Natural killer cell treated with Interleukin-12 subunit alpha and Interleukin-12 subunit beta and Interleukin-15 and Interleukin-18, amount 100 ng/mL, for 72 hours (primary cell): Measurements from ENCODE around the gene SPATA33. TPM values are rescaled to one million over a fixed set of nuclear protein-coding genes. Genes with fewer than 3 reads are reported as not detected.

Experiments used
- ATAC-seq, 2 donors: fragments of 150-1000 bp; cut with Tn5 transposase in 1 of 2; sonication (Bioruptor Pico), chemical (Tn5 transposase) in 1 of 2; 2 replicates each; pipeline ENCODE4 v1.10.0; 2021
- DNase-seq: peaks from one replicate; pipeline ENCODE4 v3.0.0; 2022; ENCODE audit warnings: low spot score
- H3K27ac Mint-ChIP-seq, 2 donors: 1 replicate in 1 of 2; 2 replicates in 1 of 2; pipeline ENCODE4 v1.8.0; 2022; ENCODE audit warnings: mixed read lengths in 2 of 2, mild to moderate bottlenecking in 1 of 2, moderate library complexity in 1 of 2
- H3K27me3 Mint-ChIP-seq, 2 donors: 1 replicate in 1 of 2; 2 replicates in 1 of 2; pipeline ENCODE4 v1.8.0; 2022; ENCODE audit warnings: mixed read lengths in 2 of 2
- H3K36me3 Mint-ChIP-seq: one replicate; pipeline ENCODE4 v1.8.0; 2022; ENCODE audit warnings: mixed read lengths
- H3K4me1 Mint-ChIP-seq, 2 donors: 1 replicate in 1 of 2; 2 replicates in 1 of 2; pipeline ENCODE4 v1.8.0; 2022; ENCODE audit warnings: low read depth in 2 of 2, mixed read lengths in 2 of 2, mild to moderate bottlenecking in 1 of 2
- H3K4me3 Mint-ChIP-seq: one replicate; pipeline ENCODE4 v1.8.0; 2022; ENCODE audit warnings: mixed read lengths
- H3K9me3 Mint-ChIP-seq: 2 replicates; pipeline ENCODE4 v1.8.0; 2022; ENCODE audit warnings: mixed read lengths
- total RNA-seq, 2 donors: library from RNA; stranded (reverse); gene quantifications; one replicate each; pipeline ENCODE4 v1.2.3, GENCODE V29; 2022

SPATA33 gene
- 10 to 100 TPM in 1 of 2 donors, 1 to 10 TPM in 1; 9.3 to 19.1 TPM for total RNA-seq

DNA sequence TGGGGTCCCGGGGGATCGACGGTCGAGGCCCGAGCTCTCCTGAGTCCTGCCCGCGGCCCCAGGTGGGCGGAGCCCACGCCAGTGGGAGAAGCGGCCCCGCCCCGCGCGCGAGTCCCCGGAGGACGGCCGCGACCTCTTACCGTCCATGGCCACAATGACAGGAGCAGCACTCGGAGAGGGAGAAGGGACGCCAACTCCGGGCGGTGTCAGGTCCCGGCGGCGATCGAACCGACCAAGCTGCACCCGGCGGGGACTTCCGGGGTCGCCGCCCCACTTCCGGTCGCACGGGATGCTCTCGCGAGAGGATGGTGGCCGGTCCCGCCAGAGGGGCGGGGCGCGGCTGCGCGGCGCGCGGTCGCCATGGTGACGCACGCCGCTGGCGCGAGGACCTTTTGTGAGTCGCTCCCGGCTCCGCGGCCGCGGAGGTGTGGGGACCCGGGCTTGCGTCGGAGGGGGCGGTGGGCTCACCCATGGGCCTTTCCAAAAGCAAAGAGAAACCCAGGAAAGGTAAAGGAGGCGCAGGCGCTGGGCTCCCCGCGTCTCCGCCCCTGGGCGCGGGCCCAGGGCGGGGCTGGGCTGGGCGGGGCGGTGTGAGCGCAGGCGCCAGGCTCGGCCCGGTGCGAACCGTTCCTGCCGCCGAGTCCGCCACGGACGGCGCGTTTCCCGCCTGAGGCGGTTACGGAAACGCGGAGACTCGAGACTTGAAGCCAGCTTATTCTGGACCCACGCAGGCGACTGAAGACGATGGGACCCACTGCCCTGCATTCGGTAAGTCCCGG is at the start of gene SPATA33, which contains the start of gene CHMP1A:
TSS of gene SPATA33 (plus strand) at position 395 of the 779 bp plus-strand sequence. CDS start at position 471, 76 bp downstream.
TSS of gene CHMP1A (minus strand) at position 267 of the 779 bp plus-strand sequence. CDS start at position 147, 120 bp downstream.
- Mint-ChIP-seq H3K27me3 (no peaks in the 10 kb centered on the region), H3K9me3 (no peaks in the 10 kb centered on the region), H3K36me3 (peaks cover 6% of the 10 kb centered on the region), H3K4me3 (peak within 1 kb of the TSS; percentile 94), H3K27ac (peak within 1 kb of the TSS; percentile 77 to 82), H3K4me1 (peaks cover 23 to 33% of the 10 kb centered on the region in 2 donors)
- peak; percentile 95 to 97 for ATAC-seq
- DNase-seq: peak; percentile 95

DNA sequence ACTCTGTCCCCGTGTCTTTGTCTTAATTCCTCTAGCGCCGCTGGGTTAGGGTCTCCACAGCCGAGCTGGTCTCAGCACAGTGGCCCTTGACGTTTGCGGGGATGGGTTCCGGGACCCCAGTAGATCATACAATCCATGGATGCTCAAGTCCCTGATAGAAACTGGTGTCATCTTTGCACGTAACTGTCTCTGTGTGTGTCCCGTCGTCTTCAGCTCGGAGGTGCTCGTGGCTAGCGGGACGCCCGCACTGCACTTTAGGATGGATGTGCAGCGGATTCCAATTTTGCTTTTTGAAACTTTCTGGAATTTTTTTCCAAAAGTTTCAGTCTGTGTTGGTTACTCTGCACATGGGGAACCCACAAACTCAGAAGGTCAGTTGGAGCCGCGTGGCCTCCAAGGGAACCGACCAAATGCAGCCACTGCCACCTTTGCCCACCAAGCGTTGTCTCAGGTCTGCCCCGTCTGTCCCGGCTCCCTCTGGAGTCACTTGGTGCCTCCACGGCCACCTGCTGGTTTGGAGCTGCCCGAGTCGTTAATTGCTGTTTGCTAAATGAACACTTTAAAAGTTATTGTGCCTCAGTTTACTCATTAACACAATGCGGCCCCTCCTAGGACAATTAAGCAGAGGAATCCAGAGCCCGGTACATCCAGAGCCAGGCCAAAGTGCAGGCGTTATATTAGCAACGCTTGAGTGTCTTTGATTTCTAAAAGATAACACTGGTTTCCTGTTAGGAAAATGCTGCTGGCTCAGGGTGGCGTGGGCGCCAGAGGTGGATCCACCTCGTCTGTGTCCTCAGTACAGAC is 49.5 kb upstream of the SPATA33 start:
- H3K9me3 Mint-ChIP-seq: no peaks in the 10 kb centered on the region
- no peaks in the 10 kb centered on the region for H3K36me3 Mint-ChIP-seq
- DNase-seq: no peak
- ATAC-seq: no peak
- H3K4me1 Mint-ChIP-seq: peaks cover under 1 to 5% of the 10 kb centered on the region in 2 donors
- no peak overlapping the region for H3K27ac Mint-ChIP-seq
- peaks cover 0 to under 1% of the 10 kb centered on the region in 2 donors for H3K27me3 Mint-ChIP-seq
- no peak overlapping the region for H3K4me3 Mint-ChIP-seq

DNA sequence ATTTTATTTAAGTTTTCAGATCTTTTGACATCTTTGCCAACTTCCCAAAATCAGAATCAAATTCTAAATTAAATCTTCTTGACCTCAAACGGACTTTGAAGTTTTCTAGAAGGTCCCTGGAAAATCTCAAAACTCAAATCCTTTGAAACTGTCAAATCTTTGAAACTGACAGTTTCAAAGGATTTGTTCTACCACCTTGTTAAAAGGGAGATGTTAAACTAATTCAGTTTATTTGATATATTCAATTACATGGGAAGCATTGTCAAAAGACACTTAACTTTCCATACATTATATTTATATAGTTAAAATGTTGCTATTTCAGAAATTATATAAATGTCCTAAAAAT is 47.6 kb upstream of the SPATA33 start:
- Mint-ChIP-seq H3K4me1 (peaks cover 0 to 5% of the 10 kb centered on the region in 2 donors), H3K36me3 (no peaks in the 10 kb centered on the region), H3K9me3 (no peaks in the 10 kb centered on the region), H3K4me3 (no peak overlapping the region), H3K27ac (no peak overlapping the region), H3K27me3 (no peaks in the 10 kb centered on the region)
- no peak for DNase-seq
- no peak for ATAC-seq

DNA sequence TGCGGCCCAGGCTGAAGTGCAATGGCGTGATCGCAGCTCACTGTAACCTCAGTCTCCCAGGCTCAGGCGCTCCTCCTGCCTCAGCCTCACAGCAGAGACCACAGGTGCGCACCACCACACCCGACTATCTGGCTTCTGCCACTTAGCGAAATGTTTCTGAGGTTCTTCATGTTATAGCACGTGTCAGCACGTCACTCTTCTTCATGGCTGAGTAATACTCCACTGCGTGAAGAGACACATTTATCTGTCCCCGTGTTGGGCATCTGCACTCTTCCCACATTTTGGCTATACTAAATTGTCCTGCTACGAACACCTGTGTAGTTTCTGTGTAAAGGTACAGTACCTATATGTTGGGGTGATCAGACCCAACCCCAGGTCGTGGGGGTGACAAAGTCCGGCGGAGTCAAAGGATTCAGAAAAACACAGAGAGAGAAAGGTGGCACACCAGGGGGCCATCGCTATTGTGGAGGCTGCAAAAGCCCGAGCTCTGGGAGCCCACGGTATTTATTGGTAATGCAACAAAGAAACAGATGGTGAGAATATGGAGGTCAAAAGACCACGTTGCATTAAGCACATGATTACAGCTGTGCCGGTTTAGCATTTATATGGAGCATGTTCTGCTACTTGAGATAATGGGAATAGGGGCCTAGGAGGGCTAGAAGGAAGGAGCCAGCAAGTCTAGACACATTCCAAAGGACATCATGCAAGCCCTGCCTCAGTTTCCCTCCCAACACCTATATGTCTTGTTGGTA is 45.0 kb upstream of the SPATA33 start:
- no peak for ATAC-seq
- Mint-ChIP-seq H3K4me1 (peaks cover 11 to 13% of the 10 kb centered on the region in 2 donors), H3K4me3 (no peak overlapping the region), H3K9me3 (peaks cover 3% of the 10 kb centered on the region), H3K27me3 (no peaks in the 10 kb centered on the region), H3K36me3 (no peaks in the 10 kb centered on the region), H3K27ac (peak overlapping the region in 1 of 2 donors; percentile 19)
- no peak for DNase-seq

DNA sequence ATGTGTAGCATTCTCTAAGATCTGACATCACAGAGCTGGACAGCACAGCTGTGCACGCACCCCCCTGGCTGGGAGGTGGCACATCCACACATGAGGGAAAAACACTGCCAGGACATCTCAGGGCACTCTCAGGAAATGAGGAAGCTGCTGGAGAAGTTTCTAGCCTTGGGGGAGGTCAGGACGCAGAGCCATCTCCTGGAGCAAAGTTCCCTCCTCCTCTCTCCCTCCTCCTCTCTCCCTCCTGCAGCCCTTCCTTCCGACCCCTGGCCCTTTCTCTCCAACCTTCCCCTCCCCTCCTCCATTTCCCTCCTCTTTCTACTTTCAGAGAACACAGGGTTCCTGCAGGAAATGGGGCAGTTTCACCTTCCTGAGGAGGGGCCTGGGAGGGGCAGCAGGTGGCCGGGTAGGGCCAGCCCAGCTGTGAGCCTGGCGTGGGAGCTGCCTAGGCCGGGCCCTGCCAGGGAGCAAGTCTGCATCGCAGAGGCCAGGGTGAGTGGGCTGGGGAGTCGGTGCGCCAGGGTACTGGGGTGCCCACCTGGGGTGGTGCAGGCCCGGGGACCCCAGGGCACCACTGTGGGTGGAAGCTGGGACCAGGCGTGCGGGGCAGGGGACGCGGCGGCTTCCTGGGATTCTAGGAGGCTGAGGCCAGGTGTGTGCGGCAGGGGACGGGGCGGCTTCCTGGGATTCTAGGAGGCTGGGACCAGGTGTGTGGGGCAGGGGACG is 44.2 kb upstream of the SPATA33 start, which contains the start of gene DPEP1:
TSS of gene DPEP1 (plus strand) at position 412 of the 723 bp plus-strand sequence. CDS start 16,769 bp downstream, outside the sequence.
- DNase-seq (no peak), ATAC-seq (peak in 1 of 2 donors; percentile 20)
- Mint-ChIP-seq H3K4me3 (no peak within 1 kb of the TSS), H3K27ac (peak within 1 kb of the TSS in 1 of 2 donors; percentile 19), H3K27me3 (no peaks in the 10 kb centered on the region), H3K36me3 (no peaks in the 10 kb centered on the region), H3K4me1 (peaks cover 11 to 13% of the 10 kb centered on the region in 2 donors), H3K9me3 (peaks cover 3% of the 10 kb centered on the region)

DNA sequence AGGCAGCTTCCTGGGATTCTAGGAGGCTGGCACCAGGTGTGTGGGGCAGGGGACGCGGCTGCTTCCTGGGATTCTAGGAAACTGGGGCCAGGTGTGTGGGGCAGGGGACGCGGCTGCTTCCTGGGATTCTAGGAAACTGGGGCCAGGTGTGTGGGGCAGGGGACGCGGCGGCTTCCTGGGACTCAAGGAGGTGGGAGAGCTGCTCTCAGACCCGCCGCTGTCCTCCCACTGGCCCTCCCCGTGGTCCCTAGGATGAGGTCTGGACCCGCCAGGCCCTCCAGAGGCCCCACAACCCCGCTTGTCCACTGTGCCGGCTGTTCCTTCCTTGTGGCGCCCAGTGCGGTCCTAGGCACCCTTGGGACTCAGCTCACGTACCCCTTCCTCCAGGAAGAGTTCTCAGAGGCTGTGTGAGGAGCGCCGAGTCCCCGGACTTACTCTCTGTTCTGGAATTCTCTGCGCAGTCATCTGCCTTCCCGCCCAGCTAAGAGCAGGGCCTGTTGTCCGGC is 43.6 kb upstream of the SPATA33 start:
- Mint-ChIP-seq H3K9me3 (peaks cover 3% of the 10 kb centered on the region), H3K27ac (no peak overlapping the region), H3K27me3 (no peaks in the 10 kb centered on the region), H3K36me3 (no peaks in the 10 kb centered on the region), H3K4me1 (peaks cover 11 to 13% of the 10 kb centered on the region in 2 donors), H3K4me3 (no peak overlapping the region)
- ATAC-seq (no peak), DNase-seq (no peak)

DNA sequence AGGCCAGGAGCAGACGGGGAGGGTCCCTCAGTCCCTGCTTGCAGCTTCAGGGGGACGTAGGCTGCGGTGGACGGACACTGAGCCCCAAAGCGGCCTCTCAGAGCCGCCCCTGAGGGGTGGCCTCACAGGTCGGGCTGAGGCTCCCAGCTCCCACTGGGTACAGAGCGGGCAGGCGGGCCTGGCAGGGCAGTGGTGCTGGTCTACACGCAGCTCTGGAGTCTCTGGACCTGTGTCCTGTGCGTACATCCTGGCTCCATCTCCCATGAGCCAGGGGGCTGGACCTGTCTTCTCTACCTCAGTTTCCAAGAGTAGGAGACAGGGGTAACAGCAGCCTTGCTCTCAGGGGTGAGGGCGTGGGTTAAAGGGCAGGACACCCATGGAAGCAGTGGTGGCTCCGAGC is 42.5 kb upstream of the SPATA33 start:
- Mint-ChIP-seq H3K27ac (no peak overlapping the region), H3K4me1 (peaks cover 11 to 13% of the 10 kb centered on the region in 2 donors), H3K4me3 (no peak overlapping the region), H3K27me3 (no peaks in the 10 kb centered on the region), H3K36me3 (no peaks in the 10 kb centered on the region), H3K9me3 (peaks cover 3% of the 10 kb centered on the region)
- no peak for DNase-seq
- ATAC-seq: no peak

DNA sequence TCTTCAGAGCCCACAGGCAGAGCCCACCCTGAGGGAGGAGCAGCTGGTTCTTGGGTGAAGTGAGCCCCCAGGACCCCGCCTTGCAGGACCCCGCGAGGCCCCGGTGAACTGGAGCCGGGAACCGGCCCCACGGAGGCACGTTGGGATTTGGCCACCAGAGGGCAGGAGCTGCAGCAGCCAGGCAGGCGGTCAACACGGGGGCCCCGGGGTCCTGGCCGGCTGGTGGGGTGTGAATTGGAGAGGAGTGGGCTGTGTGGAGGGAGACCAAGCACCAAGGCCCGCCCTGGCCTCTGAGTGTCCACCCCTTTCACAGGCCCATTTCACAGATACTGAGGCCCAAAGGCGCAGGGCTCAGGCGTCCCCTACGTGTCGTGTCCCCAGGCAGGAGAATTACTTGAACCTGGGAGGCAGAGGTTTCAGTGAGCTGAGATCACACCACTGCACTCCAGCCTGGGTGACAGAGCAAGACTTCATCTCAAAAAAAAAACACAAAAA is 42.0 kb upstream of the SPATA33 start:
- Mint-ChIP-seq H3K9me3 (peaks cover 3% of the 10 kb centered on the region), H3K27ac (peak overlapping the region in 1 of 2 donors; percentile 82), H3K4me1 (peaks cover 11 to 13% of the 10 kb centered on the region in 2 donors), H3K4me3 (no peak overlapping the region), H3K27me3 (no peaks in the 10 kb centered on the region), H3K36me3 (no peaks in the 10 kb centered on the region)
- no peak for ATAC-seq
- DNase-seq: no peak

DNA sequence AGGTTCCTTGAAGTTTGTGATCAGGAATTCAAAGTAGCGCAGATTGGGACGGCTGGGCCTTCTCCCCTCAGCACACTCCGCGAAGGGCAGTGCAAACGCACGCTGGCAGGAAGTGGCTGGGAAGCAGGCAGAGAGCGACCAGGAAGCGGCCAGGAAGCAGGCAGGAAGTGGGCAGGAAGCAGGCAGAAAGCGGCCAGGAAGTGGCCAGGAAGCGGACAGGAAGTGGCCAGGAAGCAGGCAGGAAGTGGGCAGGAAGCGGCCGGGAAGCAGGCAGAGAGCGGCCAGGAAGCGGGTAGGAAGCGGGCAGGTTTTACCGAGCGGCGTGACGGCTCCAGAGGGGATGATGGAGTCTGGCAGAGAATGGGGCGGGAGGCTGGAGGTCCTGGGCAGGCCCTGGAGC is 41.0 kb upstream of the SPATA33 start:
- no peaks in the 10 kb centered on the region for H3K27me3 Mint-ChIP-seq
- peaks cover 3% of the 10 kb centered on the region for H3K9me3 Mint-ChIP-seq
- H3K27ac Mint-ChIP-seq: peak overlapping the region; percentile 78 to 82
- no peaks in the 10 kb centered on the region for H3K36me3 Mint-ChIP-seq
- ATAC-seq (no peak), DNase-seq (no peak)
- peaks cover 11 to 13% of the 10 kb centered on the region in 2 donors for H3K4me1 Mint-ChIP-seq
- H3K4me3 Mint-ChIP-seq: peak overlapping the region; percentile 58

DNA sequence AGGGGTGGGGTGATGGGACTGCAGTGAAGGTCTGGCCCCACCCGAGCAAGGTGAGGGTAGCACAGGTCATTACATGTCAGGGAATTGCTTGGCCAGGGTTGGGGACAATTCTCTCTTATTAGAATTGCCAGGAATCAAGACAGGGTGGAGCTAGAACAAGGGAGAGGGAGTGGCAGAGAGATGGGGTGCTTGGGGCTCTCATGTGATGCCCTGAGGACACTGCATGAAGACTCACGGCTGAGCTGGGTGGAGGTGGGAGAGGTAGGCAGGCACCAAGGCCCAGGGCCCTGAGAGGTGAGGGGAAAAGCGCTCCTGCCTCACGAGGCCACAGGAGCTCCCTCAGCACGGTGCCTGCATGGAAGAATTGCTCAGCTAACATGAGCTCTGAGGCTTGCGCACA is 40.6 kb upstream of the SPATA33 start:
- H3K4me3 Mint-ChIP-seq: no peak overlapping the region
- DNase-seq: no peak

DNA sequence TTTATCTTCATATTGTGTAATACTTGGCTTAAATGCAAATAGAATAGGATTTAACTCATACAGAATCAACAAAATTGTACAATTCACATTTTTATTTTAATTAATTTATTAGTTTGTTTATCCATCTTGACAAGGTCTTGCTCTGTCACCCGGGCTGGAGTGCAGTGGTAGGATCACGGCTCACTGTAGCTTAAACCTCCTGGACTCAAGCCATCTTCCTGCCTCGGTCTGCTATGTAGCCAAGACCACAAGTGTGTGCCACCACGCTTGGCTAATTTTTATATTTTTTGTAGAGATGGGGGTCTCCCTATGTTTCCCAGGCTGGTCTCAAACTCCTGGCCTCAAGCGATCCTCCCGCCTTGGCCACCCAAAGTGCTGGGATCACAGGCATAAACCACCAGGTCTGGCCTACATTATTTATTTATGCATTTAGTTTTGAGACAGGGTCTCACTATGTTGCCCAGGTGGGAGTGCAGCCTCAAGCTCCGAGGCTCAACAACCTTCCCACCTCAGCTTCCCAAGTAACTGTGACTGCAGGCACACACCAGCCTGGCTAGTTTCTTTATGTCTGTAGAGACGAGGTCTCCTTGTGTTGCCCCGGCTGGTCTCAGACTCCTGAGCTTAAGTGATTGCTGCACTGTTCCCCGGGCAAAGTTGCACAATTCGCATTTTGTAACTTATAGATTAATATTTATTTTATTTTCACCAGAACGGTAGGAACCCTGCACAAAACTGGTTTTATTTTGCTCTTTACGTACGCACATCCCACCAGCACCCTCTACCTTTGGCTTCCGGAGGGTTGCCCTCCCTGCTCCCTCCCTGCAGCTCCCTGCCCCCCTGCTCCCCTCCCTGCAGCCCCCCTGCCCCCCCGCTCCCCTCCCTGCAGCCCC is 39.3 kb upstream of the SPATA33 start:
- ATAC-seq (no peak), DNase-seq (no peak)
- H3K27me3 Mint-ChIP-seq: peaks cover under 1 to 3% of the 10 kb centered on the region in 2 donors
- no peaks in the 10 kb centered on the region for H3K36me3 Mint-ChIP-seq
- H3K4me1 Mint-ChIP-seq: peaks cover 9 to 12% of the 10 kb centered on the region in 2 donors
- H3K27ac Mint-ChIP-seq: no peak overlapping the region
- peaks cover 3% of the 10 kb centered on the region for H3K9me3 Mint-ChIP-seq
- no peak overlapping the region for H3K4me3 Mint-ChIP-seq

More for the DNA sequence above, 40.6 kb upstream of the SPATA33 start:
- H3K4me1 Mint-ChIP-seq: peaks cover 11 to 13% of the 10 kb centered on the region in 2 donors
- H3K27ac Mint-ChIP-seq: peak overlapping the region; percentile 78 to 82
- H3K27me3 Mint-ChIP-seq: no peaks in the 10 kb centered on the region
- no peak for ATAC-seq
- H3K36me3 Mint-ChIP-seq: no peaks in the 10 kb centered on the region
- H3K9me3 Mint-ChIP-seq: peaks cover 3% of the 10 kb centered on the region

DNA sequence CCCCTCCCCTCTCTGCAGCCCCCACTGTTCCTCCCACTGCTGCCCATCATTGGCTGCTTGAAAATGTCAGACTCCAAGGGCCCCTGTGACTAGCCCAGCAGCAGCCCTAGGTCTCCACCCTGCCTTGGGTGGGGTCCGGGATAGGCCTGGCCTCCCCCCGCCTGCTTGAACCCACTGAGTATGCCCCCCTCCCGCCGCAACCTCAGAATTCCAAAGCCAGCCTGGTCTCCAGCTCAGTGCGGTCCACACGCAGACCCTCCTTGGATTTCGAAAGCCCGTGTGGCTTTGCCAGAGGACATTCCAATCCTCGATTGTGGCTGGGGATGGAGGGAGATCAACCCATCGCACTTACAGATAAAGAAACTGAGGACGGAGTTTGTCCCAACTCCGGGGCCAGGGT is 37.8 kb upstream of the SPATA33 start:
- H3K4me3 Mint-ChIP-seq: no peak overlapping the region
- peaks cover 11 to 16% of the 10 kb centered on the region in 2 donors for H3K27me3 Mint-ChIP-seq
- H3K36me3 Mint-ChIP-seq: no peaks in the 10 kb centered on the region
- no peak for DNase-seq
- ATAC-seq: no peak
- peaks cover 9 to 13% of the 10 kb centered on the region in 2 donors for H3K4me1 Mint-ChIP-seq
- H3K27ac Mint-ChIP-seq: no peak overlapping the region
- peaks cover 3% of the 10 kb centered on the region for H3K9me3 Mint-ChIP-seq
